Stimulated activated CD8-positive, alpha-beta memory T cell treated with anti-CD3 and anti-CD28 coated beads, Interleukin-4, amount 100 ng/mL, for 1 hour (primary cell): ENCODE data around the gene PACS1.

Experiments used
- DNase-seq, 2 donors: peaks; one replicate each; pipeline ENCODE4 v3.0.0-alpha.2; 2020; ENCODE audit warnings: low read depth in 2 of 2, low spot score in 1 of 2

The PACS1 gene

DNA sequence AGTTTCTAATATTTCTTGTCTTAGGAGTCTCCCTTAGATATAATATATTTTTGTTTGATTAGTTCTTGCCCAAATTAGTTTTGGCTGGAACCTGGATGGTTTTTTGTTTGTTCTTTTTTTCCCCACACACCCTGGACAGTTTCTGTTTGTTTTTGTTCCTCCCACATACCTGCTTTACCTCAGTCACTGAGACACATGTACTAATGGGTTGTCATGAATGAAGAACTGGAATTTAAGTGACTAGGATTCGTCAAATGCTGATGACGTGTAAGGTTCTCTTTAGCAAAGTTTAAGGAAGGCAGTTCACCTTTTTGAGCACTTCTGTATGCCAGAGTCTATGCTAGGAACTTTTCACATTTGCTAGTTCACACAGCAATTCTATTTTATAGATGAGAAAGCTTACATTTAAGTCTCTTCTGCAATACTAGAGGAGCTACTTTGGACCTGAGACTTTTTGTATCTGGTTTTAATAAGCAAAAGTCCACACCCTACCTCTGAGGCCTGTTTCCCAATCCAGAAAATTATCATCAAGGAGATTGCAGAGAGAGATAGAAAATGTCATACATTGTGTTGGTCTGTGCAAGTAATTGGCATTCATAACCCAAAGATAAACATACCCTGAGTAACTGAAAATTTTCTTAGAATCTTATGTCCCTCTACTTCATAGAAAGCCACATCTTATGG is 111.7 kb downstream of the PACS1 start:
- no peak for DNase-seq

- DNase-seq: no peak
These were observed 113.5 kb downstream of the PACS1 start for GRCh38 chr11:66183494-66184048.

- DNase-seq: no peak
These were observed 114.7 kb downstream of the PACS1 start for GRCh38 chr11:66184728-66185127.

DNA sequence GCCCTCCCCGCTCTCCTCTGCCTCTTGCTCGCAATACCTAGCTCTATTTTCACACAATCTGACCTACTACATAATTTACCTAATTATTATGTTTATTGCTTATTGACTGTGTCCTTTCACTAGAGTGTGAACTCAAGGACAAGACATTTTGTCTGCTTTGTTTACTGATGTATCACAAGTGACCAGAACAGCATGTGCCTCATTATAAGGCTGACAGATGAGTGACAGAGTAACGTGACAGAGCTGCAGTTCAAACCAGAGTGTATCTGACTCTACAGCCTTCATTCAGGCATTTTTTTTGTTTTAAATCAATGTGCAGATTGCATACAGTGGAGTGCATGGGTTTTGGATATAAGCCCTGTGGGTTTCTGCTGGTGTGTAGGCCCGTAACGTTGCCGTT is 116.4 kb downstream of the PACS1 start:
- no peak for DNase-seq

DNA sequence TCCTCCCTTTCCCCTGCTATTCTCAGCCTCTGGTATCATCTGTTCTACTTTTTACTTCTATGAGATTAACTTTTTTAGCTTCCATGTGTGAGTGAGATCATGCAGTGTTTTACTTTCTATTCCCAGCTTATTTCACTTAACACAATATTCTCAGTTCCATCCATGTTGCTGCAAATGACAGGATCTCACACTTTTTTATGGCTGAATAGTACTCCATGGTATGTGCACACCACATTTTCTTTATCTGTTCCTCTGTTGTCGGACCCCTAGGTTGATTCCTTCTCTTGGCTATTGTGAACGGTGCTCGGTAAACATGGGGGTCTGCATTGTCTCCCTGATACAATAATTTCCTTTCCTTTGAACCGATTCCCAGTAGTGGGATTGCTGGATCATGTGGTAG is 117.4 kb downstream of the PACS1 start:
- DNase-seq: no peak

GRCh38 chr11:66188580-66188979 is 118.5 kb downstream of the PACS1 start:
- DNase-seq: no peak

DNA sequence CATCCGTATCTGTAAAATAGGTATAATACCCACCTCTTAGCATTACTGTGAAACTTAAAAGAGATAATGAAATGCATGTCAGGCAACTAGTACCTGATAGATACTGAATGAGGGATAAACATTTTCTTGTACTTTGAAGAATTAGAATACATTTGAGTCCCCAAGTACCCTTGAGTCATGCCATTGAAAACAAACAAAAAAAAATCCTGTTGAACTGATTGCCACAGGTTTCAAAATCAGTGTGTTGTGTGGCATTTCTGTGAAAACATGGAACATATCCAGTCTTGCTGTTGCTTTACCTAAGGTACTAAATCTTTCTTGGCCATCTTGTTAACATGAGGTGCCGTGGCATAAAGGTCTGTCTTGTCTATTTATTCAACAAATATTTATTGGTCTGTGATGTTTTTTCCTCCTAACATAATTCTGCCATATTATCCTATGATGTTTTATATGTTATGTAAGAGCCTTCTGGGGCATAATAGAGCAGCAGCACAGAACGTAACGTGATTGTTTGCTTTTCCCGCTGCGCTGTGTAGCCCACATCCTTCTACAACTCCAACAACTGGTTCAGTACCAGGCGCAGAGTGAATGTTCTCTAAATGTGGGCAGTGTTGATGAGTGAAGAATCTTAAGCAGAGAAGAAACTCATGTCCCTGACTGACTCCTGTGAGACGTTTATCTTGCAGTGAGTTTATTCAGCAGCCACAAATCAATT is 119.1 kb downstream of the PACS1 start:
- DNase-seq: no peak

DNA sequence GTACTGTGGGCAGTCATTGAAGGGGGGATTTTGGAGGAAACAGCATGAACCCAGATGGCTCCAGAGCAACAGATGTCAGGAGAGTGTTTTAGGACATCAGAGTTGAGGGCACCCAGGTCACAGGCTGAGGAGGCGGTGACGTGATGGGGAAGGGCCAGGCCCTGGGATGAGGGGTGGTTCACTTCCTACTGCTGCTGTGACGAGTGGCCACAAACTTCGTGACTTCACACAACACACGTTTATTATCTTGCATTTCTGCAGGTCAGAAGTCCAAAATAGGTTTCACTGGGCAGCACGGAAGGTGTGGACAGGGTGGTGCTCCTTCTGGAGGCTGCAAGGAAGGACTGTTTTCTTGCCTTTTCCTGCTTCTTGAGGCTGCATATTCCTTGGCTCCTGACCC is 120.7 kb downstream of the PACS1 start:
- no peak for DNase-seq

DNA sequence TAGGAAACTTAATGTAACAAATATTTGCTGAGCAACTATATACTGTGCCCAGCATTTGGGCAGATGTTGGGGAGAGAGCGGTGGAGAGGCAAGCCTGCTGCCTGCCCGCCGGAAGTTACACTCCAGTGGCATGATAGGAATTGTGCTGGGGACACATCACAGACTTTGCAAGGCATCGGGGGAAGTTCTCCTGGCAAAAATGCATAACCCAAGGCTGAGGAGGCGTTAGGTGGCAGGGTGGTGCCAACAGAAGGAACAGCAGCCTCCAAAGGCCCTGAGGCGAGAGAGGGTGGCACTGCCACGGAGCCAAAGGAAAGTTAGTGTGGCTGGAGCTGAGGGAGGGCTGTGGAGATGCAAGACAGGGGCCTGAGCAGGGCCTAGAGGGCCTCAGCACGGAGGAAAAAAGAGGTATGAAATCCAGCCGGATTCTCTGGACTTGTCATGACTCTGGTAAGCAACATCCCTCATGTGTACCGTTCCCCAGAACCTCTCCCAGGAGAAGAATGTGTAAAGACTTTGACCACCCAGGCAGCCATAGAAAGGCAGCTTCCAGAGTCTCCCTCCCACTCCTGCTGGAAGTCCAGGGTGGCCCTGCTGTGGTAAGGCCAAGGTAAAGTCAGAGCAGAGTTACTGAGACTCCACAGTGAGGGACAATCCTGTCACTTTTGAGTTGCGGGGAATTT is 122.2 kb downstream of the PACS1 start:
- no peak for DNase-seq

GRCh38 chr11:66194391-66194790 is 124.3 kb downstream of the PACS1 start:
- no peak for DNase-seq

- DNase-seq: no peak
These were observed 125.8 kb downstream of the PACS1 start for GRCh38 chr11:66195867-66196266.

- no peak for DNase-seq
These were observed 133.8 kb downstream of the PACS1 start for GRCh38 chr11:66203847-66204246.

- no peak for DNase-seq
These were observed 134.3 kb downstream of the PACS1 start for GRCh38 chr11:66204412-66204811.

GRCh38 chr11:66207816-66208215 is 137.7 kb downstream of the PACS1 start:
- no peak for DNase-seq

GRCh38 chr11:66211100-66211499 is 141.0 kb downstream of the PACS1 start:
- no peak for DNase-seq

GRCh38 chr11:66216911-66217310 is 146.8 kb downstream of the PACS1 start:
- DNase-seq: no peak

DNA sequence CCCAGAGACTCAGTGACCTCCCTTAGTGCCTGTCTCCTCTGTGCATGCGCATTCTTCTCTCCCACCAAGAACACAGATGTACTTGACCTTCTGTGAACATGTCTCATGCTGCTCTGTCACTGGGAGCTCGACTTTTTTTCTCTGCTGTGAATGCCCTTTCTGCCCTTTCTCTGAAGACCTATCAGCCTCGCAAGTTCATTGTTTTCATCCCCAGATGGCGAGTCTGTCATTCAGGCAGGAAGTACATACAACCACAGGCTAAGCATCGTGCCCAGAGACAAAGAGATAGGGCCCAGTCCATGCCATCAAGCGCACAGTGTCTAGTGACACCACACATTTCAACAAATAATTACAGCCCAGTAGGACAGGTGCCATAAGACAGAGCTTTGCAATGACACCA is 148.0 kb downstream of the PACS1 start:
- DNase-seq: no peak

- no peak for DNase-seq
These were observed 149.0 kb downstream of the PACS1 start for GRCh38 chr11:66218846-66219620.

GRCh38 chr11:66219846-66220565 is 149.9 kb downstream of the PACS1 start:
- DNase-seq: no peak

DNA sequence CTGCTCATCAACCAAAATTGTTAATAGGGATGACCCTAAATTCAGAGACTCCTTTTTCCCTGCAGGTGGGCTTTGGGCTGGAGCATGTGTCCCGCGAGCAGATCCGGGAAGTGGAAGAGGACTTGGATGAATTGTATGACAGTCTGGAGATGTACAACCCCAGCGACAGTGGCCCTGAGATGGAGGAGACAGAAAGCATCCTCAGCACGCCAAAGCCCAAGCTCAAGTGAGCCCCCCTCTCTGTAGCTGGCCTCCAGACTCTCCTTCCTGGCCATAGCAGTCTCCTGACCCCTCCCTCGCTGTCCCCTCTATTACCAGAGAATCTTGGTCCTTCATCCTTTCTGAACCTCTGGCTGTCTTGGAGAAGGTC is 150.5 kb downstream of the PACS1 start:
- no peak for DNase-seq

DNA sequence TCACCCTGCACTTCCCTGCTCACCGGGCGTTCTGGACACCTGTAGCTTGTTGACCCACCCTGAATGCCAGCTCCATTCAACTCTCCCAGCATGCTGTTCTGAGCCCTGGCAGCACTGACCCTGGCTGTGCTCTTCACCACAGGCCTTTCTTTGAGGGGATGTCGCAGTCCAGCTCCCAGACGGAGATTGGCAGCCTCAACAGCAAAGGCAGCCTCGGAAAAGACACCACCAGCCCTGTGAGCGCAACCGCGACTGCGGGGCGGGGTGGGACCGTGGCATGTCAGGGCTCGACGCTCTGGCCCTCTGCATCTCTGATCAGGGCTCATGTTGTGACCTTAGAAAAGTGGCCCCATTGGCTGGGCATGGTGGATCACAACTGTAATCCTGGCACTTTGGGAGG is 150.9 kb downstream of the PACS1 start:
- DNase-seq: no peak
